PFSK-1 (cell line): Measurements from ENCODE around the gene PHOSPHO2.

ENCODE experiments used
- POLR2AphosphoS5 ChIP-seq: IDR thresholded peaks from 2 replicates; pipeline ENCODE4 v1.6.1; 2012; ENCODE audit warnings: low read depth, mild to moderate bottlenecking, control low read depth, low read length, moderate library complexity
- TAF1 ChIP-seq: IDR thresholded peaks from 2 replicates; pipeline ENCODE4 v1.6.1; 2012; ENCODE audit warnings: low read length, control low read depth, borderline replicate concordance; ENCODE audit not compliant: insufficient read depth

- TF ChIP-seq POLR2AphosphoS5 (no peak), TAF1 (no peak)
Measured at GRCh38 chr2:169661265-169661664, 33.0 kb upstream of the PHOSPHO2 start.
